NCI-H446 (cell line): ENCODE results near the gene CCL26.
"Not testable (repeated sequence)": the region's sequence is repeated elsewhere in the genome, so short reads cannot be mapped to it uniquely, and the experiment has no call there.

Experiments
- DNase-seq, 2 experiments: peaks; one replicate each; lab custom pipeline; 2025; lab: John Stamatoyannopoulos, UW

Gene CCL26

DNA sequence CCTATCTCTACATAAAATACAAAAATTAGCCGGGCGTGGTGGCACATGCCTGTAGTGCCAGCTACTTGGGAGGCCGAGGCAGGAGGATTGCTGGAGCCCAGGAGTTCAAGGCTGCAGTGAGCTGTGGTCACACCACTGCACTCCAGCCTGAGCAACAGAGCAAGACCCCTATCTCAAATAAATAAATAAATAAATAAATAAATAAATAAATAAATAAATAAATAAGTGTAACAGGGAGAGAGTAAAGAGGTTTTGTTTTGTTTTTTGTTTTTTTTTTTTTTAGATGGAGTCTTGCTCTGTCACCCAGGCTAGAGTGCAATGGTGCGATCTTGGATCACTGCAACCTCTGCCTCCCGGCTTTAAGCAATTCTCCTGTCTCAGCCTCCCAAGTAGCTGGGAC is 20.6 kb upstream of the CCL26 start:
- not testable (repeated sequence) for DNase-seq

DNA sequence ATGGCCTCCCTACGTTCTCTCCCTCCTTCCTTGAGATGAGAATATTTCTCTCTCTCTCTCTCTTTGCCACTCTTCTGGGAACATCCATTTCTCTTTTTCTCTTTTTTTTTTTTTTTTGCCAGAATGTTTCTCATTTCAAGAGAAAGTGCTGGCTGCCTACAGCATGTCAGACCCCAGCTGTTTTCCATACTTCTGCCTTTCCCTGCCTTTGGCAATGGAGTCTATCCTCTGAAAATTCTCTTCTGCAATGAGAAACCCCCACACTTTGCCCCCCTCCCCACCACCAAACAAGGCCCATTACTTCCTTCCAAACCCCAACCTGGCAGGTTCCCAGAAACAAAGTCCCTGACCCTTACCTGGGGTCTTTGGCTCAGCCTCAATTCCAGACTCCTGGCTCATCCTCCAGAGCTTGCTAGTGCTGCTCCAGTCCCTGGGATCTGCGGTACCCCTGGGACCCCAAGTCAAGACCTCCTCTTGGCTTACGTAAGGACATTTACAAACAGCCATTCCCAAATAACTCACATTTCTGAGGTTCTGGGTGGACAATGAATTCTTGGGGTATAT is 17.4 kb upstream of the CCL26 start:
- no peak for DNase-seq

DNA sequence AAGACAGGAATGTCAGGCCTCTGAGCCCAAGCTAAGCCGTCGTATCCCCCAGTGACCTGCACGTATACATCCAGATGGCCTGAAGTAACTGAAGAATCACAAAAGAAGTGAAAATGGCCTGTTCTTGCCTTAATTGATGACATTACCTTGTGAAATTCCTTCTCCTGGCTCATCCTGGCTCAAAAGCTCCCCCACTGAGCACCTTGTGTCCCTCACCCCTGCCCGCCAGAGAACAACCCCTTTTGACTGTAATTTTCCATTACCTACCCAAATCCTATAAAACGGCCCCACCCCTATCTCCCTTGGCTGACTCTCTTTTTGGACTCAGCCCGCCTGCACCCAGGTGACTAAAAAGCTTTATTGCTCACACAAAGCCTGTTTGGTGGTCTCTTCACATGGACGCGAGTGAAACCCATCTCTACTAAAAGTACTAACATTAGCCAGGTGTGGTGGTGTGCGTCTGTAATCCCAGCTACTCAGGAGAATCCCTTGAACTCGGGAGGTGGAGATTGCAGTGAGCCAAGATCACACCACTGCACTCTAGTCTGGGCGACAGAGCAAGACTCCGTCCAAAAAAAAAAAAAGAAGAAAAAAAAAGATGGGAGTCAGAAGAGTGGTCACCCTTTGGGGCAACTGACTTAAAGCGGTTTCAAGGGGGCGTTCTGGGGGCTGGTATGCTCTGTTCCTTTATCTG is 16.3 kb upstream of the CCL26 start:
- DNase-seq, result not testable (repeated sequence)

DNA sequence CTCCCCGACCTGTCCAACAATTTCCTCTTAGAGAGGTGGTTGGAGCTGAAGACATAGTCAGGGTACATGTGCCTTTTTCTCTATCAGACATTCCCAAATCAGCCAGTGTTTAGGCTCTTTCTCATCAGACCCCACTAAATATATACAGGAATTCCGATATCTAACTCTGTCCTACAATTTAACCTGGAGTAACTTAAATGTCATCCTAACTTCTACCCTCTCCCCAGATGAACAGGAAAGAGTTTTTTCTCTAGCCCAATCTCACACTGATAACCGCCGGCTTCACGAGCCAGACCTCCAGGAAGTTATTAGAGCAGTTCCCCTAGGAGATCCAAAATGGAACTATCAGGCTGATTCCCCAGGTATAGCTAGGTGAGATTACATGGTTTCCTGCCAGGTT is 11.0 kb upstream of the CCL26 start:
- DNase-seq, result not testable (repeated sequence)

DNA sequence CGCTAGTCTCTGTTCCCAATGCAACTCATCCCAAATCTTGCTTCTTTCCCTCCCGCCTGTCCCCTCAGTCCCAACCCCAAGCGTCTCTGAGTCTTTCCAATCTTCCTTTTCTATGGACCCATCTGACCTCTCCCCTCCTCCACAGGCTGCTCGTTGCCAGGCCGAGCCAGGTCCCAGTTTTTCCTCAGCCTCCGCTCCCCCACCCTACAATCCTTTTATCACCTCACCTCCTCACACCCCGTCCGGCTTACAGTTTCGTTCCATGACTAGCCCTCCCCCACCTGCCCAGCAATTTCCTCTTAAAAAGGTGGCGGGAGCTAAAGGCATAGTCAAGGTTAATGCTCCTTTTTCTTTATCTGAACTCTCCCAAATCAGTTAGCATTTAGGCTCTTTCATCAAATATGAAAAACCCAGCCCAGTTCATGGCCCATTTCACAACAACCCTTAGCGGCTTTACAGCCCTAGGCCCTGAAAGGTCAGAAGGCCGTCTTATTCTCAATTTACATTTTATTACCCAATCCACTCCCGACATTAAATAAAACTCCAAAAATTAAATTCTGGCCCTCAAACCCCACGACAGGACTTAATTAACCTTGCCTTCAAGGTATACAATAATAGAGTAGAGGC is 8.7 kb upstream of the CCL26 start:
- not testable (repeated sequence) for DNase-seq

DNA sequence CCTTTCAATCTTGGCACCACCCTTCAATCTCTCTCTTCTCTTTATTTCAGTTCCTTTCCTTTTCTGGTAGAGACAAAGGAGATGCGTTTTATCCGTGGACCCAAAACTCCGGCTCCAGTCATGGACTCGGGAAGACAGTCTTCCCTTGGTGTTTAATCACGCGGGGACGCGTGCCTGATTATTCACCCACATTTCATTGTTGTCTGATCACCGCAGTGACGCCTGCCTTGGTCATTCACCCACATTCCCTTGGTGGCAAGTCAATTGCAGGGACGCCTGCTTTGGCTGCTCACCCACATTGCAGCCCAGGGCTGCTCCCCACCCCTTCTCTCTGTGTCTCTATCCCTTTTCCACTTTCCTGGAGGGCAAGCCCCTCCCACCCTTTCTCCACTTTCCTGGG is 7.5 kb upstream of the CCL26 start:
- DNase-seq, result not testable (repeated sequence)

DNA sequence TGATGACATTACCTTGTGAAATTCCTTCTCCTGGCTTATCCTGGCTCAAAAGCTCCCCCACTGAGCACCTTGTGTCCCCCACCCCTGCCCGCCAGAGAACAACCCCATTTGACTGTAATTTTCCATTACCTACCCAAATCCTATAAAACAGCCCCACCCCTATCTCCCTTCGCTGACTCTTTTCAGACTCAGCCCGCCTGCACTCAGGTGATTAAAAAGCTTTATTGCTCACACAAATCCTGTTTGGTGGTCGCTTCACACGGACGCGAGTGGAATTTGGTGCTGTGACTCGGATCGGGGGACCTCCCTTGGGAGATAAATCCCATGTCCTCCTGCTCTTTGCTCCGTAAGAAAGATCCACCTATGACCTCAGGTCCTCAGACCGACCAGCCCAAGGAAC is 7.0 kb upstream of the CCL26 start:
- not testable (repeated sequence) for DNase-seq

DNA sequence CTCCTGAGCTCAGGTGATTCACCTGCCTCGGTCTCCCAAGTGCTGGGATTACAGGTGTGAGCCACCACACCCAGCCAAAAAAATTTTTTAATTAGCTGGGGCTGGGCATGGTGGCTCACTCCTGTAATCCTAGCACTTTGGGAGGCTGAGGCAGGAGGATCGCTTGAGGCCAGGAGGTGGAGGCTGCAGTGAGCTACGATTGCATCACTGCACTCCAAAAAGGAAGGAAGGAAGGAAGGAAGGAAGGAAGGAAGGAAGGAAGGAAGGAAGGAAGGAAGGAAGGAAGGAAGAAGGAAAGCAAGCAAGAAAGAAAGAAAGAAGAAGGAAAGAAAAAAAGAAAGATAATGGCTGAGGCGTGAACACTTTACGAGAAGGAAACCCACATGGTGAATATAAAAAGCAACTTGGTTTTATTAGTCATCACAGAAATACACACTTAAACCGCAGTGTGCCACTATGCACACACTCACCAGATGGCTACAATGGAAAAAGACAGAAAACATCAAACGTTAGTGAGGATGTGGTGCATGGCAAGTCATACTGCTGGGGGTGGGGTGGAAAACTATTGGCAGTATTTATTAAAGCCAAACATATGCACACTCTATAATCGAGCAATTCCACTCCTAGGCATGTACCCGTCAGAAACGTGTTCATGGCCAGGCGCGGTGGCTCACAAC is 4.4 kb upstream of the CCL26 start:
- peak in 1 of 2 experiments; percentile 33 for DNase-seq

DNA sequence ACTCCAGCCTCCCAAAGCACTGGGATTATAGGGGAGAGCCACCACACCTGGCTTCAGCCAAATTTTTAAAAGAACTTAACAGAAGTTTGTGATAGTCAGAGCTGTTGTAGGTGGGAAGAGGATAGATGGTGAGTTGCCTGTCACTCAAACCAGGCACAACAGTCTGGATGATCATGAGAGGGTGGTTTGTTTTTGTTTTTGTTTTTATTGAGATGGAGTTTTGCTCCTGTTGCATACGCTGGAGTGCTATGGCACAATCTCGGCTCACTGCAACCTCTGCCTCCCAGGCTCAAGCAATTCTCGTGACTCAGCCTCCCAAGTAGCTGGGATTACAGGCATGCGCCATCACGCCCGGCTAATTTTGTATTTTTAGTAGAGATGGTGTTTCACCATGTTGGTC is 1.9 kb upstream of the CCL26 start:
- not testable (repeated sequence) for DNase-seq

DNA sequence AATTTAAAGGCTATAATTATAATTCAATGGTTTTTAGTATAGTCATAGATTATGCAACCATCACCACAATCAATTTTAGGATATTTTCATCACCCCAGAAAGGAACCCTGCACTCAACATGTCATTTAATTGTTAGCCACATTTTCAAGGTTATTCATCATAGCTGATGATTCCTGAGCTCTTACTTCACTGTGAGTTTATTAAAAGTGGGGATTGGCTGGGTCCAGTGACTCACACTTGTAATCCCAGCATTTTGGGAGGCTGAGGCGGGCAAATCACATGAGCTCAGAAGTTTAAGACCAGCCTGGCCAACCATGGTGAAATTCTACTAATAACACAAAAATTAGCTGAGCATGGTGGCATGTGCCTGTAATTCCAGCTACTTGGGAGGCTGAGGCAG is 787 bp downstream of the CCL26 start:
- DNase-seq, result no peak

DNA sequence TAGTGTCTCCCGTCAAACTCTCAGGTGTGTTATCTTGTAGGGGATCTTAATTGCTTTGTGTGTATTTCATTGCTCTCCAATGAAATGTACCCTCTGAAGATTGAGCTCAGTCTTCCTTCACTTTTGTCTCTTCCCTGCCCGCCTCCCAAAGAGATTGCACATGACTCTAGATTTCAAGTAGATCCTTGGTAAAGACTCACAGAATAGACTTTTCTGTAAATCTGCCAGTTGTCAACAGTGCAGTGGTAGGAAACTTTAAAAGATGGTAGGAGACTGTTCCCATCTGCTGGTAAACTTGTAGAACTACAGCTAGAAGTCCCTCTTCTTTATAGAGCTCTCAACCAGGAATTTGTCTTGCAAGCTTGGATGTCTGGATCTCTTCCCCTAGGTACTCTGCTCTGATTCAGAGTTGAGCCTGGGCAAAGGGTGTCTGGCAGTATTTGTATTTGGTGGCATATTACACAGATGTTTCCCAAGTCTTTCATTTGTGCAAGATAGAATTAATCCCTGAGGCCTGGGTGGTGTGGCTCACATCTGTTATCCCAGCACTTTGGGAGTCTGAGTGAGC is 9.6 kb downstream of the CCL26 start:
- peak in 1 of 2 experiments; percentile 44 for DNase-seq

DNA sequence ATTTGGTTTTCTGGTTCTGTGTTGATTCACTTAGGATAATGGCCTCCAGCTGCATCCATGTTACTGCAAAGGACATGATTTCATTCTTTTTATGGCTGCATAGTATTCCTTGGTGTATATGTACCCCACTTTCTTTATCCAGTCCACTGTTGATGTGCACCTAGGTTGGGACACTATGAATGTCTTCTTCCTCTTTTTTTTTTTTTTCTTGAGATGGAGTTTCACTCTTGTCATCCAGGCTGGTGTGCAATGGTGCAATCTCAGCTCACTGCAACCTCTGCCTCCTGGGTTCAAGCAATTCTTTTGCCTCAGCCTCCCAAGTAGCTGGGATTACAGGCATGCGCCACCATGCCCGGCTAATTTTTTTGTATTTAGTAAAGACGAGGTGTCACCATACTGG is 10.2 kb downstream of the CCL26 start:
- not testable (repeated sequence) for DNase-seq

DNA sequence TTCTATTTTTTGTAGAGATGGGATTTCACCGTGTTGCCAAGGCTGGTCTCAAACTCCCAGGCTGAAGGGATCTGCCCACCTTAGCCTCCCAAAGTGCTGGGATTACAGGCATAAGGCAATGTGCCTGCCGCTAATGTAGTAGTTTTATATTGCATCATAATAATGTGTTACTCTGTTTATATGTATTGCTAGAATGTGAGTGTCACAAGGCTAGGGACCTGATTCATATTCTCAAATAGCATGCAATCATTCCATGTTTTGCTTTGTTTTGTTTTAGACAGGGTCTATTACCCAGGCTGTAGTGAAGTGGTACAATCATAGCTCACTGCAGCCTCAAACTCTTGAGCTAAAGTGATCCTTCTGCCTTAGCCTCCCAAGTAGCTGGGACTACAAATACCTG is 13.5 kb downstream of the CCL26 start:
- DNase-seq, result no peak

DNA sequence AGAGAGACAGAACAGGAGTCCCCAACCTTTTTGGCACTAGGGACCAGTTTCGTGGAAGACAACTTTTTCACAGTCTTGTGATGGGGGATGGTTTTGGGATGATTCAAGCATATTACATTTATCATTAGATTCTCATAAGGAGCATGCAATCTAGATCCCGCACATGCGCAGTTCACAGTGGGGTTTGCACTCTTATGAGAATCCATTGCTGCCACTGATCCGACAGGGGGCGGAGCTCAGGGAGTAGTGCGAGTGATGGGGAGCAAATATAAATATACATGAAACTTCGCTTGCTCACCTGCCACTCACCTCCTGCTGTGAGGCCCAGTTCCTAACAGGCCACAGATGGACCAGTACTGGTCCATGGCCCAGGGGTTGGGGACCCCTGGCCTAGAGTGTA is 14.2 kb downstream of the CCL26 start:
- no peak for DNase-seq

DNA sequence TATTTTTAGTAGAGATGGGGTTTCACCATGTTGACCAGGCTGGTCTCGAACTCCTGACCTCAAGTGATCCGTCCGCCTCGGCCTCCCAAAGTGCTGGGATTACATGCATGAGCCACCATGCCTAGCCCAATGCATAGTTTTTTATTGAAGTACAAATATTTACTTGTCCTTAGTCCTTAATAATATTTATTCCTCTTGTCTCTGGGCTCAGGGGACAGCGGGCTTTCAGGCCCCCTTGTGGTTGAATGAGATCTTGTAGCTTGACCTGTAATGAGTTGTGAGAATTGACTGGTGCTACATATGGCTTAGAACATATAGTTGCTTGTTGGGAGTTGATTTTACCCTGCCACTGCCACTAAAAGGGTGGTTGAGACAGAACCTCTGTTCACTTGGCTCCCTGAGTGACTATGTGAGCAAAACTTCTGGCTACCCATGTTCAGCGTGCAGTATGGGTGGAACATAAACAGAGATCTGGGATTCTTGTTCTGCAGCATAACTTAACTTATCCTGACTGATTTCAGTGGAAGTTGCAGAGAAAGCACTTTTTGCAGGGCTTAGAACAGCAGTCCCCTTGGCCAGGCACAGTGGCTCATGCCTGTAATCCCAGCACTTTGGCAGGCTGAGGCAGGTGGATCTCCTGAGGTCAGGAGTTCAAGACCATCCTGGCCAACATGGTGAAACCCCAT is 14.9 kb downstream of the CCL26 start:
- DNase-seq, result no peak

DNA sequence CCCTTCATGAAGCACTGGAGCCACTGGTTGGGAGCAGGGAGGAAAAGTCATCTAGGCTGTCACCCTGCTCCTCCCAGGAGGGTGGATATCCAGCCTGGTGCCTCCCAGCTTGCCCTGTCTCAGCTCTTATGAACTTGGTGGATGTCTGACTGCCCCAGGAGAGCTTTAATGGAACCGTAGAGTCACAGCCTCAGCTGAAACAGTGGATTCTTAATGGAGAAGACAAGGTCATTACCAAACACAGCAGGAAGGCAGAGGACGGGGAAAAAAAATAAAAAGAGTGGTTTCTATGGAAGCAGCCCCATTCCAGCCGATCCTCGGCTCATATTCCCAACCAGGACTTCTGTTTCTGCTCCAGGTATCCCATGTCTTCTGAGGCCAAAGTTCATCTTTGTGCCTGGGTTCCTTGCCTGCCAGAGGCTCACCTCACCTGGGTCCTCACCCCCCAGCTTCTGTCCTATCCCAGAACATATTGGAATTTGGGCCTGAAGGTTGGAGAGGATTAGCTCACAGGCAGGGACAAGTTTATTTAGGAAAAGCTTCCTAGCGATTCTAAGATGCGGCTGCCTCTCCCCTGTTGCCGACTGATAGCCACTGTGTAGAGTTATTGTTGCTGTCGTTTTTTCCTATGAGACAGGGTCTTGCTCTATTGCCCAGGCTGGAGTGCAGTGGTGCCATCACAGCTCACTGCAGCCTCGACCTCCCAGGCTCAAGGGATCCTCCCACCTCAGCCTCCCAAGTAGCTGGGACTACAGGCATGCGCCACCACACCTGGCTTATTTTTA is 15.6 kb downstream of the CCL26 start:
- DNase-seq, result no peak

DNA sequence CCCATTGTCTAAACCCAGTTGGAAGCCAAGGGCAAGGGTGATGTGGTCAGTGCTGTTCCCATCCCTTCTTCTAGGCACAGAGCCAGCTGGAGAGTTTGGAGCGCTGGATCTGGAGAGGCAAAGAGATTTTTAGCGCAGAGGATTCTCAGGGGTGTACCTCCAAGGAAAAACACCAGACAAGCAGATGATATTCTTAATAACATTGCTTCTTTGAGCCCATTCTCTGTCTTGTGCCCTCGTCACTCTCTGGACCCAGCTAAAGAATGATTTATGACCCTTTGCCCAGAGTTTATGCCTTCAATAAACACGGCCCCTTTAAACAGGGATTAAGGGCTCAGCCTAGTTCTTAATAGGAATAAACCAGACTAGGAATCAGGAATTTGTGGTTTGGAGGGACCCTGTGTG is 28.6 kb downstream of the CCL26 start:
- DNase-seq, result no peak

DNA sequence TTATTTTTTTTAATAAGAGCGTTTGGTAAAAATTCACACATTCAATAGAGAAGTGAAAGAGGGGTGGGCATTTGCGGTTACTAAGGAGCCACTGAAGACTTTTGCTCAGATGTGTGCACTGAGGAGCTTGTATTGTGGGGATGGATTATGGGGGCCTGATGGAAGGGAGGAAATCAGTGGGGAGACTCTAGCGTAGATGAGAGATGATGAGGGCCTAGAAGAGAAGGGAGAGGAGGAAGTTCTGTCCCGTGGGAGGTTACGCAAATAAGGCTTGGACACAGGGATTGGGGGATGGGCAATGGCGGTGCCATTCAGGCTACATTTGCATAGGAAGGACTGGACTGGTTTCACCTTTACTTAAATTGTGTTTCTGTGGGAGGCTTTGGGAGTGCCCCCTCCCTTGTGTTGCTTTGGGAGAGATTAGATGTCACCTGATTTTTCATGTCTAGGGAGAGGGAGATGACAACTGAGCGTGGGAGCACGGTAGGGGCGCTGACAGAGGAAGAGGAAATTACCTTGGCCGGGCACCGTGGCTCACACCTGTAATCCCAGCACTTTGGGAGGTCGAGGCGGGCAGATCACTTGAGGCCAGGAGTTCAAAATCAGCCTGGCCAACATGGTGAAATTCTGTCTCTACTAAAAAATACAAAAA is 31.0 kb downstream of the CCL26 start:
- no peak for DNase-seq

DNA sequence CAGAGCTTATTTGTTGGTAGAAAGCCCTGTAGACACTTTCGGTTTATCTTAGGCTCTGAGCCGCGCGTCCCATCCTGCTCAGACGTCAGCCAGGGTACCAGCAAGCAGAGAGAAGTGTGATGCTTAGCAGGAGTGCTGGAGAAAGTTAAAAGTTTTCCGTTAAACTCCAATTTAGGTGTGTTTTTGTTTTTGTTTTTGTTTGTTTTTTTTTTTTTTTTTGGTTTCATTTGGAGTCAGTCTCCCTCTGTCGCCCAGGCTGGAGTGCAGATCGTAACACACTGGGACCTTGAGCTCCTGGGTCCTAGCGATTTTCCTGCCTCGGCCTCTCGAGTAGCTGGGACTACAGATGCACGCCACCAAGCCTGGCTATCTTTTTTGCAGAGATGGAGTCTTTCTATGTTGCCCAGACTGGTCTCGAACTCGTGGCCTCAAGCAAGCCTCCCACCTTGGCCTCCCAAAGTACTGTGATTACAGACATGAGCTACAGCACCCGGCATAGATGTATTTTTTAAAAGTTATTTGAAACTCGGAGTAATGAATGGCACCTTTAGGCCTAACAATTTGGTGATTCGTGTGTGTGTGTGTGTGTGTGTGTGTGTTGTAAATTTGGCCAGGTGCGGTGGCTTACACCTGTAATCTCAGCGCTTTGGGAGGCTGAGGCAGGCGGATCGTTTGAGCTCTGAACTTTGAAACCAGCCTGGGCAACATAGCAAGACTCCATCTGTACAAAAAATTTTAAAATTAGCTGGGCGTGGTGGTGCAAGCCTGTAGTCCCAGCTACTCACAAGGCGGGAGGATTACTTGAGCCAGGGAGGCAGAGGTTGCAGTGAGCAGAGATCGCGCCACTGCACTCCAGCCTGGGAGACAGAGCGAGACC is 32.0 kb downstream of the CCL26 start:
- DNase-seq, result no peak
